Measurements from ENCODE around the gene RBM33. TPM values are rescaled to one million over a fixed set of nuclear protein-coding genes. Genes with fewer than 3 reads are reported as not detected.

The RBM33 gene
- total and polyA plus RNA-seq, 2 of the 4 experiments (the other 2 are of a cell fraction), result 7.3 to 10.8 TPM

GRCh38 chr7:155770241-155770640 lies 125.8 kb downstream of the RBM33 start:
- Histone ChIP-seq H3K4ac (ENCODE audit: low read depth, low read length) (no peak overlapping the region), H2BK20ac (ENCODE audit: low read depth, low read length) (no peak overlapping the region), H3K4me3 (ENCODE audit: insufficient read depth, low read depth, low read length) (no peak overlapping the region), H3K27me3 (ENCODE audit: control insufficient read depth, insufficient read depth, low read length) (no peaks in the 10 kb centered on the region), H3K4me1 (ENCODE audit: control insufficient read depth, insufficient read depth, low read length) (no peaks in the 10 kb centered on the region), H3K36me3 (ENCODE audit: control insufficient read depth, insufficient read depth, low read length) (peaks cover 47% of the 10 kb centered on the region), H3K18ac (ENCODE audit: low read depth, low read length) (no peak overlapping the region), H3K9me3 (ENCODE audit: control insufficient read depth, insufficient read depth, low read length) (no peaks in the 10 kb centered on the region), H3K27ac (ENCODE audit: insufficient read depth, low read length) (no peak overlapping the region), H3K56ac (ENCODE audit: extremely low read depth, insufficient read depth, low read length) (no peak overlapping the region), H3K14ac (replicated peaks; ENCODE audit: low read depth, low read length) (no peak overlapping the region), H2AK5ac (ENCODE audit: low read depth, low read length) (no peak overlapping the region), H3K4me2 (ENCODE audit: low read depth, low read length) (no peak overlapping the region), H4K8ac (ENCODE audit: low read depth in 2 of 2, low read length in 2 of 2) (no peak overlapping the region), H4K20me1 (ENCODE audit: insufficient read depth, low read length) (no peaks in the 10 kb centered on the region; the same call in 1 of the 2 replicates), H2AFZ (replicated peaks; ENCODE audit: low read length, poor library complexity) (no peak overlapping the region), H4K91ac (ENCODE audit: insufficient read depth, low read depth, low read length) (no peak overlapping the region), H3K9ac (ENCODE audit: low read depth, low read length) (no peak overlapping the region), H3K9me1 (ENCODE audit: insufficient read depth, low read length) (no peaks in the 10 kb centered on the region), H2BK15ac (ENCODE audit: low read depth, low read length) (no peak overlapping the region), H2BK120ac (ENCODE audit: low read depth, low read length) (no peak overlapping the region), H3K23ac (ENCODE audit: low read depth, low read length) (no peak overlapping the region), H2BK5ac (ENCODE audit: low read depth, low read length, poor library complexity, severe bottlenecking) (no peak overlapping the region), H3K79me1 (ENCODE audit: low read depth in 1 of 2, low read length in 2 of 2) (peaks cover 4 to 22% of the 10 kb centered on the region in 2 experiments; a peak in 3 of 4 replicates), H4K5ac (ENCODE audit: low read depth, low read length) (no peak overlapping the region), H2AK9ac (replicated peaks; ENCODE audit: low read depth, low read length, poor library complexity) (no peak overlapping the region)
- intact Hi-C loops (cut with micrococcal nuclease), result no loop called here
- POLR2A ChIA-PET (ENCODE audit: unreplicated experiment), result no interaction called here
- CTCF ChIA-PET, result interaction anchor here (1.8 kb wide), 1 partner anchor 171 kb away, joined by 14 read pairs; no protein-coding TSS in a partner anchor
- WGBS, 2 experiments (ENCODE audit: extremely low coverage in 2 of 2, insufficient read length in 1 of 2), result no CpG with 5 or more reads among the region's 6 CpGs
- in situ Hi-C loops (cut with MboI; ENCODE audit: low sequenced_read_pairs), result loop anchor here (25.0 kb wide), 1 partner anchor 383 kb away; no protein-coding TSS in a partner anchor
- TF ChIP-seq SMC3 (IDR thresholded peaks at IDR 0.05; ENCODE audit: low read depth, low read length), result no peak
- TF ChIP-seq RAD21 (IDR thresholded peaks at IDR 0.05; ENCODE audit: low read length), result no peak
- TF ChIP-seq ELK1 (IDR thresholded peaks at IDR 0.05; ENCODE audit: borderline replicate concordance, low read depth, low read length), result no peak
- TF ChIP-seq USF2 (IDR thresholded peaks at IDR 0.05; ENCODE audit: low read depth, low read length), result no peak
- no peak for TF ChIP-seq MAZ (IDR thresholded peaks at IDR 0.05; ENCODE audit: borderline replicate concordance, low read depth, low read length)
- TF ChIP-seq BHLHE40 (IDR thresholded peaks at IDR 0.05; ENCODE audit: low read depth, low read length), result no peak
- no peak for TF ChIP-seq RFX5 (IDR thresholded peaks at IDR 0.05; ENCODE audit: low read depth, low read length)
- TF ChIP-seq NFE2L2 (IDR thresholded peaks at IDR 0.05; ENCODE audit: low read depth, low read length), result no peak
- no peak for TF ChIP-seq MXI1 (IDR thresholded peaks at IDR 0.05; ENCODE audit: borderline replicate concordance, low read depth, low read length)
- no peak for TF ChIP-seq CEBPB (IDR thresholded peaks at IDR 0.05; ENCODE audit: low read depth, low read length)
- TF ChIP-seq CHD1 (IDR thresholded peaks at IDR 0.05; ENCODE audit: low read depth, low read length), result no peak
- no peak for TF ChIP-seq CTCF (conservative IDR thresholded peaks at IDR 0.05; ENCODE audit: low read depth, low read length)
- TF ChIP-seq FOS (IDR thresholded peaks at IDR 0.05; ENCODE audit: low read depth, low read length), result no peak
- no peak for TF ChIP-seq POLR2A (IDR thresholded peaks at IDR 0.05; ENCODE audit: low read depth, low read length)
- TF ChIP-seq MAFK (IDR thresholded peaks at IDR 0.05; ENCODE audit: low read depth, low read length), result no peak
- no peak for TF ChIP-seq RCOR1 (IDR thresholded peaks at IDR 0.05; ENCODE audit: insufficient replicate concordance, low read length)
- dilution Hi-C loops (cut with HindIII; ENCODE audit: low sequenced_read_pairs, unreplicated experiment), result no loop called here
- DNase-seq (no peak), ATAC-seq (ENCODE audit: low read depth) (no peak)
- BruUV-seq (replicated peaks), result no TSS peak
